SK-N-SH (cell line): ENCODE data around the gene TTC7B.

ENCODE experiments used
- EP300 ChIP-seq, 2 experiments: IDR thresholded peaks; 2 replicates each; pipeline versions ENCODE4 v1.4.0 to v1.6.1; 2012; ENCODE audit warnings: borderline replicate concordance in 1 of 2, low read depth in 1 of 2, low read length in 1 of 2
- EZH2phosphoT487 ChIP-seq: fragments of 200-600 bp; sonication (generic); IDR thresholded peaks from 2 replicates; pipeline ENCODE4 v1.6.1; 2017; ENCODE audit warnings: low read depth, mixed run types, mild to moderate bottlenecking, antibody characterized with exemption, moderate library complexity, borderline replicate concordance
- NFIC ChIP-seq: IDR thresholded peaks from 2 replicates; pipeline ENCODE4 v1.4.0; 2012; ENCODE audit warnings: borderline replicate concordance
- POLR2AphosphoS5 ChIP-seq: IDR thresholded peaks from 2 replicates; pipeline ENCODE4 v1.6.1; 2012; ENCODE audit warnings: low read depth, low read length
- RAD21 ChIP-seq: IDR thresholded peaks from 2 replicates; pipeline ENCODE4 v1.6.1; 2012; ENCODE audit warnings: mild to moderate bottlenecking, low read length
- RXRA ChIP-seq: IDR thresholded peaks from 2 replicates; pipeline ENCODE4 v1.4.0; 2012; ENCODE audit warnings: low read depth, mild to moderate bottlenecking, borderline replicate concordance
- TAF1 ChIP-seq: IDR thresholded peaks from 2 replicates; pipeline ENCODE4 v1.6.1; 2012; ENCODE audit warnings: low read depth, mild to moderate bottlenecking, low read length, moderate library complexity, borderline replicate concordance
- TF ChIP-seq, protein P1 (sequence below): fragments of 200-600 bp; sonication (generic); IDR thresholded peaks from 2 replicates; pipeline ENCODE4 v1.6.1; 2017; ENCODE audit warnings: antibody characterized with exemption, mild to moderate bottlenecking, moderate library complexity
- TF ChIP-seq, protein P2 (sequence below): IDR thresholded peaks from 2 replicates; pipeline ENCODE4; 2012

DNA sequence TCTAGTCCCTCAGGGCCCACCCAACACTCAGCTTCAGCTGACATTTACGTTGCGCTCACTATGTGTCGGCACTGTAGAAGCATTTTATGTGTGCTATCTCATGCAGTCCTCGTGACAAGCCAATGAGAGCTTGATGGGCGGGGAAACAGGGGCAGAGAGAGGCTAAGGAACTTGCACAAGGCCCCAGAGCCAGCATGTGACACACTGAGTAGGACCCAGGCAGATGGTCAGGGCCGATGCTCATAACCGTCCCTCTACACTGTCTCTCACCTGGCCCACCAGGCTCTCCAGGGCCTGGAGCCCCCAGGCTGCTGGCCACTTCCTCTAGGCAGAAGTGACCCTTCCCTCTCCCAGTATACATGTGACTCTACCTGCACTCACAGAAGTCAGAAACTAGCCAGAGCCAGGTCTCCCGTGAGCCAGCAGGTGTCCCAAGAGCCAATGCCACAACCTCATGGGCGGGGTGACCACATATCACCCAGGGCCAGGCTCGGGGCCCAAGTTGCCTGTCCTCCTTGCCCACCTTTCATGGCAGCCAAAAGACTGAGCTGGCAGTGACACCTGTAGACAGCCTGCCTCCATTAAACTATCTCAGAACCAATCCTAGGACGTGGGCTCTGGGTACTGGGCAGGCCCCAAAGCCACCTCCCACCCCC lies 38.3 kb downstream of the TTC7B start:
- no peak for TF ChIP-seq TAF1
- TF ChIP-seq, protein P1, sequence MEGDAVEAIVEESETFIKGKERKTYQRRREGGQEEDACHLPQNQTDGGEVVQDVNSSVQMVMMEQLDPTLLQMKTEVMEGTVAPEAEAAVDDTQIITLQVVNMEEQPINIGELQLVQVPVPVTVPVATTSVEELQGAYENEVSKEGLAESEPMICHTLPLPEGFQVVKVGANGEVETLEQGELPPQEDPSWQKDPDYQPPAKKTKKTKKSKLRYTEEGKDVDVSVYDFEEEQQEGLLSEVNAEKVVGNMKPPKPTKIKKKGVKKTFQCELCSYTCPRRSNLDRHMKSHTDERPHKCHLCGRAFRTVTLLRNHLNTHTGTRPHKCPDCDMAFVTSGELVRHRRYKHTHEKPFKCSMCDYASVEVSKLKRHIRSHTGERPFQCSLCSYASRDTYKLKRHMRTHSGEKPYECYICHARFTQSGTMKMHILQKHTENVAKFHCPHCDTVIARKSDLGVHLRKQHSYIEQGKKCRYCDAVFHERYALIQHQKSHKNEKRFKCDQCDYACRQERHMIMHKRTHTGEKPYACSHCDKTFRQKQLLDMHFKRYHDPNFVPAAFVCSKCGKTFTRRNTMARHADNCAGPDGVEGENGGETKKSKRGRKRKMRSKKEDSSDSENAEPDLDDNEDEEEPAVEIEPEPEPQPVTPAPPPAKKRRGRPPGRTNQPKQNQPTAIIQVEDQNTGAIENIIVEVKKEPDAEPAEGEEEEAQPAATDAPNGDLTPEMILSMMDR = no peak
- no peak for TF ChIP-seq RAD21
- TF ChIP-seq POLR2AphosphoS5 = no peak
- no peak for TF ChIP-seq EZH2phosphoT487
- TF ChIP-seq, protein P2, sequence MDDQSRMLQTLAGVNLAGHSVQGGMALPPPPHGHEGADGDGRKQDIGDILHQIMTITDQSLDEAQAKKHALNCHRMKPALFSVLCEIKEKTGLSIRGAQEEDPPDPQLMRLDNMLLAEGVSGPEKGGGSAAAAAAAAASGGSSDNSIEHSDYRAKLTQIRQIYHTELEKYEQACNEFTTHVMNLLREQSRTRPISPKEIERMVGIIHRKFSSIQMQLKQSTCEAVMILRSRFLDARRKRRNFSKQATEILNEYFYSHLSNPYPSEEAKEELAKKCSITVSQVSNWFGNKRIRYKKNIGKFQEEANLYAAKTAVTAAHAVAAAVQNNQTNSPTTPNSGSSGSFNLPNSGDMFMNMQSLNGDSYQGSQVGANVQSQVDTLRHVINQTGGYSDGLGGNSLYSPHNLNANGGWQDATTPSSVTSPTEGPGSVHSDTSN = no peak
- TF ChIP-seq EP300 (IDR thresholded peaks at IDR 0.05; ENCODE audit: borderline replicate concordance in 1 of 2, low read depth in 1 of 2, low read length in 1 of 2) = no peak
- TF ChIP-seq RXRA = no peak
- no peak for TF ChIP-seq NFIC
